Stimulated activated naive CD8-positive, alpha-beta T cell treated with anti-CD3 and anti-CD28 coated beads, Interleukin-15, Interleukin-2, amounts not matched to agents 100 ng/mL and 50 ng/mL, for 24 hours (primary cell): Measurements from ENCODE around the gene CCDC6.

ENCODE experiments used
- H3K27ac Mint-ChIP-seq: one replicate; pipeline ENCODE4 v1.8.0; 2021; ENCODE audit warnings: mild to moderate bottlenecking, mixed read lengths
- H3K27me3 Mint-ChIP-seq: one replicate; pipeline ENCODE4 v1.8.0; 2021; ENCODE audit warnings: mixed read lengths
- H3K36me3 Mint-ChIP-seq: one replicate; pipeline ENCODE4 v1.8.0; 2021; ENCODE audit warnings: low read depth, mixed read lengths
- H3K4me1 Mint-ChIP-seq: one replicate; pipeline ENCODE4 v1.8.0; 2021; ENCODE audit warnings: low read depth, mixed read lengths
- H3K4me3 Mint-ChIP-seq: one replicate; pipeline ENCODE4 v1.8.0; 2021; ENCODE audit warnings: mild to moderate bottlenecking, mixed read lengths
- H3K9me3 Mint-ChIP-seq: one replicate; pipeline ENCODE4 v1.8.0; 2021; ENCODE audit warnings: mixed read lengths

CCDC6 gene

GRCh38 chr10:59864141-59864962 is 42.0 kb downstream of the CCDC6 start:
- Mint-ChIP-seq H3K27ac (peak overlapping the region; percentile 7), H3K4me3 (no peak overlapping the region), H3K36me3 (peaks cover 24% of the 10 kb centered on the region), H3K27me3 (no peaks in the 10 kb centered on the region), H3K9me3 (peaks cover 9% of the 10 kb centered on the region), H3K4me1 (peaks cover 73% of the 10 kb centered on the region)

GRCh38 chr10:59859570-59859969 is 46.8 kb downstream of the CCDC6 start:
- Mint-ChIP-seq H3K4me1 (peaks cover 50% of the 10 kb centered on the region), H3K27ac (peak overlapping the region; percentile 10), H3K9me3 (peaks cover 13% of the 10 kb centered on the region), H3K27me3 (no peaks in the 10 kb centered on the region), H3K4me3 (no peak overlapping the region), H3K36me3 (peaks cover 37% of the 10 kb centered on the region)

GRCh38 chr10:59857921-59858320 is 48.4 kb downstream of the CCDC6 start:
- Mint-ChIP-seq H3K27ac (no peak overlapping the region), H3K4me1 (peaks cover 53% of the 10 kb centered on the region), H3K36me3 (peaks cover 43% of the 10 kb centered on the region)

GRCh38 chr10:59857049-59857448 is 49.3 kb downstream of the CCDC6 start:
- Mint-ChIP-seq H3K9me3 (peaks cover 15% of the 10 kb centered on the region), H3K27me3 (no peaks in the 10 kb centered on the region), H3K4me3 (no peak overlapping the region), H3K36me3 (peaks cover 52% of the 10 kb centered on the region), H3K27ac (no peak overlapping the region), H3K4me1 (peaks cover 62% of the 10 kb centered on the region)

More at GRCh38 chr10:59857921-59858320, 48.4 kb downstream of the CCDC6 start:
- Mint-ChIP-seq H3K9me3 (peaks cover 15% of the 10 kb centered on the region), H3K27me3 (no peaks in the 10 kb centered on the region), H3K4me3 (no peak overlapping the region)

- Mint-ChIP-seq H3K27ac (no peak overlapping the region), H3K4me3 (no peak overlapping the region), H3K4me1 (peaks cover 56% of the 10 kb centered on the region), H3K9me3 (peaks cover 9% of the 10 kb centered on the region), H3K27me3 (no peaks in the 10 kb centered on the region), H3K36me3 (peaks cover 48% of the 10 kb centered on the region)
Measured at GRCh38 chr10:59856104-59856503, 50.3 kb downstream of the CCDC6 start.

- Mint-ChIP-seq H3K4me1 (peaks cover 46% of the 10 kb centered on the region), H3K27ac (no peak overlapping the region), H3K27me3 (no peaks in the 10 kb centered on the region), H3K9me3 (peaks cover 8% of the 10 kb centered on the region), H3K4me3 (no peak overlapping the region), H3K36me3 (peaks cover 50% of the 10 kb centered on the region)
Measured at GRCh38 chr10:59854571-59854970, 51.8 kb downstream of the CCDC6 start.

- Mint-ChIP-seq H3K27me3 (no peaks in the 10 kb centered on the region), H3K36me3 (peaks cover 53% of the 10 kb centered on the region), H3K27ac (no peak overlapping the region), H3K4me3 (no peak overlapping the region), H3K4me1 (peaks cover 35% of the 10 kb centered on the region), H3K9me3 (peaks cover 5% of the 10 kb centered on the region)
Measured at GRCh38 chr10:59852670-59853069, 53.7 kb downstream of the CCDC6 start.

- no peak overlapping the region for H3K27ac Mint-ChIP-seq
- peaks cover 32% of the 10 kb centered on the region for H3K4me1 Mint-ChIP-seq
- peaks cover 5% of the 10 kb centered on the region for H3K9me3 Mint-ChIP-seq
- H3K27me3 Mint-ChIP-seq = no peaks in the 10 kb centered on the region
- no peak overlapping the region for H3K4me3 Mint-ChIP-seq
- peaks cover 57% of the 10 kb centered on the region for H3K36me3 Mint-ChIP-seq
Measured at GRCh38 chr10:59851864-59852263, 54.5 kb downstream of the CCDC6 start.

- Mint-ChIP-seq H3K9me3 (no peaks in the 10 kb centered on the region), H3K36me3 (peaks cover 77% of the 10 kb centered on the region), H3K4me3 (no peak overlapping the region), H3K27me3 (no peaks in the 10 kb centered on the region), H3K4me1 (peaks cover 14% of the 10 kb centered on the region), H3K27ac (no peak overlapping the region)
Measured at GRCh38 chr10:59847888-59848287, 58.5 kb downstream of the CCDC6 start.

- Mint-ChIP-seq H3K9me3 (no peaks in the 10 kb centered on the region), H3K27me3 (no peaks in the 10 kb centered on the region), H3K4me3 (no peak overlapping the region), H3K4me1 (peaks cover 8% of the 10 kb centered on the region), H3K36me3 (peaks cover 74% of the 10 kb centered on the region), H3K27ac (no peak overlapping the region)
Measured at GRCh38 chr10:59847326-59847725, 59.0 kb downstream of the CCDC6 start.

GRCh38 chr10:59844436-59844835 is 61.9 kb downstream of the CCDC6 start:
- Mint-ChIP-seq H3K27me3 (no peaks in the 10 kb centered on the region), H3K36me3 (peaks cover 72% of the 10 kb centered on the region), H3K27ac (no peak overlapping the region), H3K9me3 (no peaks in the 10 kb centered on the region), H3K4me3 (no peak overlapping the region), H3K4me1 (peaks cover 3% of the 10 kb centered on the region)

- no peak overlapping the region for H3K27ac Mint-ChIP-seq
- no peaks in the 10 kb centered on the region for H3K27me3 Mint-ChIP-seq
- no peak overlapping the region for H3K4me3 Mint-ChIP-seq
- no peaks in the 10 kb centered on the region for H3K9me3 Mint-ChIP-seq
- peaks cover 73% of the 10 kb centered on the region for H3K36me3 Mint-ChIP-seq
- peaks cover 5% of the 10 kb centered on the region for H3K4me1 Mint-ChIP-seq
Measured at GRCh38 chr10:59843748-59844147, 62.6 kb downstream of the CCDC6 start.

GRCh38 chr10:59839576-59839975 is 66.8 kb downstream of the CCDC6 start:
- Mint-ChIP-seq H3K36me3 (peaks cover 61% of the 10 kb centered on the region), H3K9me3 (no peaks in the 10 kb centered on the region), H3K4me3 (no peak overlapping the region), H3K4me1 (peaks cover 26% of the 10 kb centered on the region), H3K27ac (no peak overlapping the region), H3K27me3 (no peaks in the 10 kb centered on the region)

- Mint-ChIP-seq H3K36me3 (peaks cover 55% of the 10 kb centered on the region), H3K9me3 (no peaks in the 10 kb centered on the region), H3K4me1 (peaks cover 31% of the 10 kb centered on the region), H3K27me3 (no peaks in the 10 kb centered on the region), H3K4me3 (no peak overlapping the region), H3K27ac (no peak overlapping the region)
Measured at GRCh38 chr10:59838085-59838789, 68.1 kb downstream of the CCDC6 start.

GRCh38 chr10:59833810-59834209 is 72.5 kb downstream of the CCDC6 start:
- H3K36me3 Mint-ChIP-seq = peaks cover 48% of the 10 kb centered on the region
- H3K4me3 Mint-ChIP-seq = no peak overlapping the region
- H3K4me1 Mint-ChIP-seq = peaks cover 56% of the 10 kb centered on the region
- H3K27me3 Mint-ChIP-seq = no peaks in the 10 kb centered on the region
- H3K9me3 Mint-ChIP-seq = no peaks in the 10 kb centered on the region
- no peak overlapping the region for H3K27ac Mint-ChIP-seq
